NCI-H2171 treated with DMSO at 0.1 percent for 48 hours (cell line): Measurements from ENCODE around the gene CDK6.
"Not testable (repeated sequence)": the region's sequence is repeated elsewhere in the genome, so short reads cannot be mapped to it uniquely, and the experiment has no call there.

Experiments used
- DNase-seq: peaks from one replicate; lab custom pipeline; 2025; lab: John Stamatoyannopoulos, UW

Gene CDK6

DNA sequence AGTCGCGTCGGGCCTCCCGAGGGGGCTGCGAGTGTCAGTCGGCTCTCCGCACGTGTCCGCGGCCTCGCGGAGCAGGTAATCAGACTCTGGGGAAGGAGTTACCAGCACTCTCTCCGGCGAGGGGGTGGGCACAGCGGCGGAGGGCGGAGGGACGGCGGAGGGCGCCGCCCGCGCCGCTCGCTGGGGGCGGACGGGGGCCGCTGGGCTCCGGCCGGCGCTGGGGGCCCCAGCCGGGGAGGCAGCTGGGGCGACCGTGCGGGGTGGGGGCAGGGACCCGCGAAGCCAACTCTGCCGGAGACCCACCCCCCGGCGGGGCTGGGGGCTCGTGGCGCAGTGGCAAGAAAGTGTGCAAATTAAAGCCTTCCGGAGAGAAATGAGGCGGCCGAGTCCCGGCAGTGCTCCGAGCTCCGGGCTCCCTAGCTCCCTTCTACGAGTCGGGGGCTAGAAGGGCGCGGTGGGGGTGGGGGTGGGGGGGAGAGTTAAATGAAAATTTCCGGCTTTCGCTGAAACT lies at the start of gene CDK6:
CDK6 (minus strand) TSS at position 85 of the 511 bp plus-strand sequence. CDS start 3,250 bp downstream, outside the sequence.
- no peak for DNase-seq

GRCh38 chr7:92886039-92886438 lies 49.7 kb upstream of the CDK6 start:
- not testable (repeated sequence) for DNase-seq

DNA sequence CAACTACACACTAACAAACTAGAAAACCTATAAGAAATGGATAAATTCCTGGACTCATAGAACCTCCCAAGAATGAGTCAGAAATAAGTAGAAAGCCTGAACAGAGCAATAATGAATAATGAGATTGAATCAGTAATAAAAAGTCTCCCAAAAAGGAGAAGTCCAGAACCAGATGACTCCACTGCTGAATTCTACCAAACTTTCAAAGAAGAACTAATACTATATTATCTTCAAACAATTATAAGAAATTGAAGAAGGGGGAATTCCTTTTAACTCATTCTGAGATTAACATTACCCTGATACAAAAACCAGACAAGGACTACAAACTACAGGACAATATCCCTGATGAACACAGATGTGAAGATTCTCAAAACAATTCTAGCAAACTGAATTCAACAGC lies 47.8 kb upstream of the CDK6 start:
- no peak for DNase-seq

DNA sequence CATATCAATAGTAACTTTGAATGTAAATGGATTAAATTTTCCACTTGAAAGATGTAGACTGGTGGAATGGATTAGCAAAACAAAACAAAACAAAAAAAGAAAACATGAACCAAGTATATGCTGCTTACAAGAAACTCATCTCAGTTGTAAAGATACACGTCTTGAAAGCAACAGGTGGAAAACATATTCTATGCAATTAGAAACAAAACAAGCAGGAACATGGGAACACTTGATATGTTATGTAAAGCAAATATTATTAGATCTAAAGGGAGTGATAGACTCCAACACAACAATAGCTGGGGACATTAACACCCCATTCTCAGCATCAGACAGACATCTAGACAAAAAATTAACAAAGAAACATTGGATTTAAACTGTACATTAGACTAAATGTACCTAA lies 46.4 kb upstream of the CDK6 start:
- no peak for DNase-seq

DNA sequence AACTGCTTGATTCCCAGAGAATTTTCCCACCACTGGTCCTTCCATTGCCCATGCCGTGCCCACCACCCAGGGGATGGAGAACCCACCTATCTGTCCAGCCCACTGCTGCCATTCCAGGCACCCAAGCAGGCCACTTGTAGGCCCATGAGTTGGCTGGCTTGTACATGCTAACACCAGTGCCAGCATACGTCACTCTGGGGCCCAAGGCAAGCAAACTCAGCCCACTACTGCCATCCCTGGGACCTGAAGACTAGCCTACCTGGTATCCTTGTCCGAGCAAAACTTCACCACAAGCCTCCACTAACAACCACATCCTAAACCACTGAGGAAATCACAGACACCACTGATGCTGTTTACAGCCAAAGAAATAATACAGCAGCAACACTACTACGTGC lies 44.7 kb upstream of the CDK6 start:
- DNase-seq: no peak

DNA sequence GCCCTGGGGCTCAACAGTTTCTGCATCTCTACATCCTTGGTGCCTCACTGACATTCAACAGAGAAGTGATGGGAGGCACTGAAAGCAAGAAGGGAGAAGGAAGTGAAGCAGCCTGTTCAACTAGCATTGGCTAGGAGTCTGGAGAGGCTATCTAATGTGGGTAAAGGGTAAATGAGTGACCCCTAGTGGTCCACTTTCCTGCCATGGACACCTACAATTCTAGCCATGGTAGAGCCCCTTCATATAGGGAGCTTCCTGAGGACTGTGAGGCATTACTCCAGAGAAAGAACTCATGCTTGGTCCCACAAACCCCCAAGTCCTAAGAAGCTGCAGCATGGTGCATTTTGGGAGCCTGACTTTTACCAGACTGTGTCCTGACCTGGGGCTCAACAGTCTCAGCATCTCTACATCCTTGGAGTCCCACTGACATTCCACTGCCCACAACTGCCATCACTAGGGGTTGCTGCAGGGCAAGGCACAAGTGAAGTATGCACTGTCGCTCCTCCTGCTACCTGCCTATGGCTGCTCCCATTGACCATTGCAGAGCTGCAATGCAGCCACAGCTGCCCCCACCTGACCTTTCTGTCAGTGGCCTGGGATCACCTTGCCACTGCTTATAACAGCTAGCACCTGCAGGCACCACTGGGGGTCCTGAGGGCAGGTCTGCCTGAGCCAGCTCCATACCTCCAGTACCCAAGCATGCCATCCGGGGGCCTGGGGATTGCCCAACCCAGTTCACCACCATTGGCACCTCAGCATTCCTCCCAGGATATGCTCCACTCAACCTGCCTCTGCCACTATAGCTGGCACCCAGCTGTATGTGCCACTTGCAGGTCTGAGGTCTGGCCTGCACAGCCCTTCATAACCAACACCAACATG lies 44.1 kb upstream of the CDK6 start:
- DNase-seq: no peak

DNA sequence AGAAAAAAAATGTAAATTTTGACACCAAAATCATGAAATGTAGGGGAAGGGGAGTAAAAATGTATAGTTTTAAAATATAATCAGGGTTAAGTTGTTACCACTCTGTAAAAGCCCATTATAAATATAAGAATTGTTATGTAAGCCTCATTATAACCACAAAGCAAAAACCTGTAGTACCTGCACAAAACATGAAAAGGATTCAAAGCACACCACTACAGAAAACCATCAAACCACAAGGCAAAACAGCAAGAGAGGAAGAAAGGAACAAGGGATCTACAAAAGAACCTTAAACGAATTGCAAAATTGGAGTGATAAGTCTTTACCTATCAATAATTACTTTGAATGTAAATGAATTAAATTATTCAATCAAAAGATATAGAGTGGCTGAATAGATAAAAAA lies 41.0 kb upstream of the CDK6 start:
- DNase-seq: no peak

DNA sequence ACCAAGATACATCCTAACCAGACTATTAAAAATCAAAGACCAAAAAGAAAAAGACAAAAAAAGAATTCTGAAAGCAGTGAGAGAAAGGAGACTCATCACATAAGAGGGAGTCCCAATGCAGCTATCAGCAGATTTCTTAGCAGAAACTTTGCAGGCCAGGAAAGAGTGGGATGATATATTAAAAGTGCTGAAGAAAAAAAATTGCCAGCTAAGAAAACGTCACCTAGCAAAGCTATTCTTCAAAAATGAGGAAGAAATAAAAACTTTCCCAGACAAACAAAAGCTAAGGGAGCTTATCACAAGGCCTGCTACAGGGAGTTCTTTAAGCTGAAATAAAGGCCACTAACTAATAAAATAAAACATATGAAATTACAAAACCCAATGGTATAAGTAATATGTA lies 40.5 kb upstream of the CDK6 start:
- DNase-seq: no peak

DNA sequence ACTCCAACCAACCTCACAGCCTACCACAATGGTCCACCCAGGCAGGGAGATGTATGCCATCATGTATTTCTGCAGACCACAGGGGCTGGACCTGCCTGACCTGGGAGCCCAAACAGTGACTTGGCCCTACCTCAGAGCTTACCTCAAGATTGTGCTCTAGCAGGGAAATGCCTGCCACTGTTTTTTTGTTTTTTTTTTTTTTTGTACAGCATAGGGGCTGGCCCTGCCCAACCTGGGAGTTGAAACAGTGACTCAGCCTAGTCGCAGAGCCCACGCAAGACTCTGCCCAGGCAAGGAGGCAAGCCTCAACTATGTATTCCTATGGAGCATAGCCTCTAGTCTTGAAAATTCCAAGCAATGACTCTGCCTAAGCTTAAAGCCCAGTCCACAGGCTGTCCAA lies 39.3 kb upstream of the CDK6 start:
- no peak for DNase-seq

DNA sequence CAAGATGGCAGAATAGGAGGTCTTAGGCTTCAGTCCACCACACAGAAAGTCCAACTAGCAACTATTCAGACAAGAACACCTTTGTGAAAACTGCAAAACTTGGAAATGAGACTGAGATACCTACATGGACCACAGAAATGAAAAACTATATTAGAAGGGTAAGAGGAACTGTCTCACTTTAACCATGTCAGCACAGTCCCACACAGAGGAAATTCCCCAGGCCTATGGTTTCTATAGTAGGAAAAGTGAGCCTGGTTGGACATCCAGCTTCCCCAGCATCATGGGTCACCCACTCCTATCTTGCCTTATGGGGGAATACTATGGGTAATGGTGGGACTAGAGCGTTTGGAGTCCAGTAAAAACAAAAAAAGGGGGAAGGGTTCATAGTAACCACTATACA lies 38.8 kb upstream of the CDK6 start:
- no peak for DNase-seq

- DNase-seq: no peak
Measured at GRCh38 chr7:92874567-92874966, 38.2 kb upstream of the CDK6 start.

GRCh38 chr7:92873776-92874175 lies 37.4 kb upstream of the CDK6 start:
- DNase-seq: no peak

DNA sequence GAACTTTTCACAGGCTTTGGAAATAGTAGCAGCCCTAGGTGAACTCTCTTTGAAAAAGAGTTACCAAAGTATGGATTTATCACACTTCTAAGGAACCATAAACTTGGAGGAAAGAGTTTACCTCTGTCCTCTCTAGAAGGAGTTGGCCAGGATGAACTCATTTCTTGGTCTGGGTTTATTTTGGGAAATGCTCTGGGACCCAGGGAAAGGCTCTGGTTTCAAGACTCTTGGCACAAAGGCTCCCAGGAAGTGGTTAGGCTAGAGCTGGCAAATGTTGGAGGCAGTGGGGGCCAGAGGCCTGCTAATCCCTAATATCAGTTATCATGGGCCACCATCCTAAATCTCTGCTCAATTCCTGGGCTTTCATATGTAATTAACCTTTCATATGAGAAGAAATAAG lies 36.3 kb upstream of the CDK6 start:
- DNase-seq: no peak

DNA sequence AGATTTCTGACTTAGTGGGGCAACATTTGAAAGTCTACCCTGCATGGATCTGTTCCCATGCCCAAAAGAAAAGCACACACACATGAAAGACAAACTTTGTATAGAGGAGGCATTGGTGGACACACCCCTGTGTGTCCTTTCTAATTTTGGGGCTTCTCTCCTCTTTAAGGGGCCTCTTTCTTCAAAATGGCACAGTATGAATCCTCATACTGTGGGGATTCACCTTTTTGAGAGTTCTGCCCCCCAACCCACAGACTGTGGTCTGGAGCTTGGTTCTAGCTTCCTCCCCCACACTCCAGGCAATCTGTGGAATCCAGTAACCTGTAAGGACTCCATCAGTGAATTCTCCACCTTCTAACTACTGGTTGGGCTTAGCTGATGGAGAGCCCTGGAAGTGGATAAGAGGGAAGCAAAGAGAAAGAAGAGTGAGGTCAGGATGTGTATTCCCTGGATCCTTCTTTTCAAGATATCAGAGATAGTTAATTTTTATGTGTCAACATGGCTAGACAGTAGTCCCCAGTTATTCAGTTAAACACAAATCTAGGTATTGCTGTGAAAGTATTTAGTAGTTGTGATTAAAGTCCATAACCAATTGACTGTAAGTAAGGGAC lies 32.4 kb upstream of the CDK6 start:
- DNase-seq: no peak

DNA sequence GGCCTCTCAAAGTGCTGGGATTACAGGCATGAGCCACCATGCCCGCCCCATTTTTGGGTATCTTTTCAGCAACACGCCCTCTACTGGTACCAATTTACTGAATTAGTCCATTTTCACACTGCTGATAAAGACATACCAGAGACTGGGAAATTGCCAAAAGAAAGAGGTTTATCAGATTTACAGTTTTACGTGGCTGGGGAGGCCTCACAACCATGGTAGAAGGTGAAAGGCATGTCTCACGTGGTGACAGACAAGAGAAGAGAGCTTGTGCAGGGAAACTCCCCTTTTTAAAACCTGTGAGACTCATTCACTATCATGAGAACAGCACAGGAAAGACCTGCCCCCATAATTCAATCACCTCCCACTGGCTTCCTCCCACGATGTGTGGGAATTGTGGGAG lies 27.8 kb upstream of the CDK6 start:
- peak; percentile 3 for DNase-seq

DNA sequence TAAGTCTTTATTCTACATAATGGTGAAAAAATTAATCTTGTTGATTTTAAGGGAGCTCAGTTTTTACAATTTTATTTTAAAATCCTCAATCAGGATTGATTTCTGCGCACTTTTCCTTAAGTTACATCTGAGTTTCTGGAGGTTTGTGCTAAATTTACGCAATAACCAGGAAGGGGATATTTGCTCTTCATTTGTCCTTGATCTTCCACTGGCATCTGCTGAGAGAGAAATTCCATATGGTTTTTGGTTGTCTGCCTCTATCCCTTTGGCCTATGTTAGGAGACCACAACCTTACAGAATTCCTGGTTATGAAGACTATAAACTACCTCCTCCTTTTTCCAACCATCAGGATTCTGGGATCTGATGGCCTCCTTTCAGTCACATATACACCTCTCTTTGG lies 20.1 kb upstream of the CDK6 start:
- DNase-seq: no peak

- DNase-seq: no peak
Measured at GRCh38 chr7:92854501-92855238, 18.3 kb upstream of the CDK6 start.

- no peak for DNase-seq
Measured at GRCh38 chr7:92851732-92852131, 15.4 kb upstream of the CDK6 start.

DNA sequence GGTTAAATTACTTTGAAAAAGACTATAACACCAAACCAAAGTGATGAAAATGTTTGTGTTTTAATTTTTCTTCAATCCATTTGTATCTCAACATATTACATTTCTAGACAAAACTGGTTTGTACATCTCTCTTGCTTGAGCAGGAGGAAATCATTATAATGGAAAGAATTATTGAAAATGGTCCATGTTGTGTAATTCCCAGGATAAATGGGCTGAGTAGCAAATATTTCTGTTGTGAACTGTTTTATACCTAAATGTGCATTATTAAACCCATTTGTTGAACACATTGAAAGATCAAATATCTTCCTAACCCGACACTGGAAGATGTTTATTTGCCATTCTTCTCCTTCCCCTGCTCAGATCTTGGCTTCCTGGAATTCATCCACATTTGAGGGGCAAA lies 14.1 kb upstream of the CDK6 start:
- DNase-seq: no peak

- no peak for DNase-seq
Measured at GRCh38 chr7:92849322-92849721, 12.9 kb upstream of the CDK6 start.

- DNase-seq: no peak
Measured at GRCh38 chr7:92848851-92849250, 12.5 kb upstream of the CDK6 start.

- DNase-seq: no peak
Measured at GRCh38 chr7:92848441-92848840, 12.1 kb upstream of the CDK6 start.

DNA sequence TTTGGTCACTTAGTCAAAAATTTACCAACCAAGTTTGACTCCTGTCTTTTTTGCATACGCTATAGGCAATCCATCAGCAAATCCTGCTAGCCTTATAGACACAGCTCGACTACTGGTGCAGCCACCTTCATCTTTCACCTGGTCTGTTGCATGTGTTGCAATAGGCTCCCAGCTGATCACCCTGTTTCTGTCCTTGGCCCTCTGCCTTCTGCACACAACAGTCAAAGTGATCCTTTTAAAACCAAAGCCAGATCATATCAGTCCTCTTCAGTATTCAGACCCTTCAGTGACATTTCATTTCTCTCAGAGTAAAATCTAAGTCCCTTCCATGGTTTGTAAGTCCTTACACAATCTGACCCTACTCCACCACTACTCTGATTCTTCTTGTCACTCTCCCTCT lies 10.9 kb upstream of the CDK6 start:
- DNase-seq: no peak
